HG02981 (cell line): ENCODE data around the gene FBXO24.

ENCODE experiments used
- ATAC-seq: cut with Tn5 transposase; IDR thresholded peaks from one replicate; pipeline ENCODE4 v1.9.1; 2021; ENCODE audit warnings: mild to moderate bottlenecking, moderate library complexity; ENCODE audit not compliant: unreplicated experiment

Gene FBXO24

GRCh38 chr7:100573691-100574361, 12.3 kb upstream of the FBXO24 start, which contains the start of gene SAP25:
Gene SAP25, minus strand, starts transcription at chr7:100573900. Its CDS starts 158 bp downstream, at chr7:100573742.
- no peak for ATAC-seq

DNA sequence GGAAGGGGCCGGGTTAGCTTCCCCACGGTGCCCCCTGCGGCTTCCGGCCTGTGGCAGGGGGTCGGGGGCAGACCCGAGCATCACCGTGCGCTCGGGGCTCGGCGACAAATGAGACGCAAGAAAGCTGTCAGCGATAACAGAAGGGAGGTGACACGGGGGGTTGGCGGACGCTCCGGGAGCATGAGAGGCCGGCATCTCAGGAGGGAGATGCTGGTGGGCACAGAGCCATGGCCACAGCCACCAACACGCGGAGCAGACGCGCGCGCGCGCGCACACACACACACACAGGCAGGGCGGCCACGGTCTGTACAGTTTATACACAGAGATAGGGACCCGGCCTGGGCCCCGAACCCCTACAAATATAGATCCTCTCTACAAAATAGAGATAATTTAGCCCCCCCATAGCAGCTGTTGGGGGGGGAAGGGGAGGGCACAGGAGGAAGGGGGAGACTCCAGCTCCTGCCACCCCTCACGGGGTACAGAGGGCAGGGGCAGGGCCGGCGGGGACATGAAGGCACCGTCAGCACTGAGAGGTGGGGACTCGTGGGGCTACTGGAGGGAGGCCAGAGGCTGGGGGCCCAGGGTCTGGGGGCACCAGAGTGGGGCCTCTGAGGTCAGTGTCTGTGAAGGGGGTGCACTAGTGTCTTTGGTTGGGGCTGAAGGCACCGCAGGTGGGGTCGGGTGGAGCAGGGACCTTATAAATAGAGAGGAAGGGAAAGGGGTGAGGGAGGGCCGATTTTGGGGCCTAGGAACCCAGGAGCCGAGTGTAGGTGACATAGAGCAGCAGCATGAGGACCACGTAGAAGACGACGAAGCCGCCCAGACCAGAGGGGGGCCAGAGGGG, 11.5 kb upstream of the FBXO24 start:
- ATAC-seq = no peak

DNA sequence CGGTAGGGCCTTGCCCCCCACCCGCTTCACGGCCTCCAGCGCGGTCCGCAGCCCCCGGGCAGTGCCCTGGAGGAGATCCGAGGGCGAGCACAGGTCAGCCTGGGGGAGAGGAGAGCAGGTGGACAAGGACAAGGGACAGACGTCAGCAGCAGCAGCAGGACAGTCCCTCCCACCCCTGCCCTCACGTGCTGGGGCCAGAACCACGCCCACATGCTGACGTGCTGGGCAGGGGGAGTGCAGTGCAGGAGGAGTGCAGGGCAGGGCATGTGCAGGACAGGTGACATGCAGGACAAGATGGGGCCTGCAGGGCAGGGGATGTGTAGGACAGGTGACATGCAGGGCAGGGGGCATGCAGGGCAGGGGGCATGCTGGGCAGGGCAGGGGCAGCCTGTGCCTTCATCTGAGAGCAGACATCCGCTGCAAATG, 10.9 kb upstream of the FBXO24 start:
- ATAC-seq = no peak

- ATAC-seq = no peak
Measured at GRCh38 chr7:100575746-100576383, 10.3 kb upstream of the FBXO24 start.

- ATAC-seq = no peak
Measured at GRCh38 chr7:100576384-100576993, 9.6 kb upstream of the FBXO24 start.

DNA sequence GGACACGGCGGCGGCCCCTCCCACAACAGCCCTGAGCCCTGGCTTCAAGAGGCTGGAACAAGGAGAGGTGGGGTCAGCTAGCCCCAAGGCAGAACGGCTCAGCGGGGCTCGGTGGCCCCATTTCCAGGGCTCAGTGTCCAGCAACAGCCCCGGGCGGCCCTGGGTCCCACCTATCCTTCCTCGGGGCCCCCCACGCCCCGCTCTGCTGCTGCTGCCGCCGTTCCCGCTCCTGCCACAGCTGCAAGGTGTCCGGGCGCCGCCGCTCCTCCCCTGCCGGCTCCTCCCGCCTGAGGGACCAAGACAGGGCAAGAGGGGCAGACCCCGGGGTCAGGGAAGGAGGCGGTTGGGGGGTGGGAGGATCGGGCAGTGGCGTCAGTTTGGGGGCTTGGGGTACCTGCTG, 9.0 kb upstream of the FBXO24 start:
- no peak for ATAC-seq

GRCh38 chr7:100577507-100577906, 8.6 kb upstream of the FBXO24 start:
- no peak for ATAC-seq

DNA sequence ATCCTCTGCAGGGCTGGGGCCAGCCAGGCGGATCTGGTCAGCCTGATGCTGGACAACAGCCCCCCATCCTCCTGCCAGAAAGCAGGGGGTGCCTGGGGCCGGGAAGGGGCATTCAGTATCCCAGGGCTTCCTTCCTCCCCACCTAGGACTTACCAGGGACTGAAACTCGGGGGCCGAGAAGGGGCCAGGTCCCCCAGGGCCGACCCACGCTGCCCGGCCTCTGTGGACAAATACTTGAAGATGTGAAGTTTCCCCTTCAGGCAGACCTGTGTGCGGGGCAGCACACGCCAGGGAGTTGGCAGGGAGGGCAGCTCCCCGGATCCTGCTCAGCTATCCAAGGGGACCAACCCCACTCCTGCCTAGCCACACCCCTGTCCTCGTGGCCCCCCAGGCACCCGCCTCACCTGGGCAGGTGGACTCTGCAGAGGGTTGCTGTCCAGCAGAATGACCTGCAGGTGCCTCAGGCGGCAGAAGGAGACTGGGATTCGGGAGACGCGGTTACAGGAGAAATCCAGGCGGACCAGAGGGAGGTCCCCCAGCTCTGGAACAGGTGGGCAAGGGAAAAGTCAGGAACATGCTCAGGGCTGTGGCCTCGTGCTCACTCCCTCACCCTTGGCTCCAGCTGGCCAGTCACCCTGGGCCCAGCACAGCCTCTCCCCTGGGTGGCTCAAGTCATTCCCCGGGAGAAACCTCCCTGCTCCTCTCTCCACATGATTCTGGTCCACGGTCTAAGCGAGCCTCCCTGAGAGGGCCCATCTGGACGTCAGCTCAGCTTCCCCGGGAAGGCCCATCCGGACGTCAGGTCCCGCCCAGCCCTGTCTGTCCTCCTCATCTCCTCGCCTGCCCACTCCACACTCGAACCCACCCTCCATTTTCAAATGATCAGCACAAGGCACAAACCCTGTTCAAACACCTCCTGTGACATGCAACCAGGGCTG, 7.6 kb upstream of the FBXO24 start:
- no peak for ATAC-seq

DNA sequence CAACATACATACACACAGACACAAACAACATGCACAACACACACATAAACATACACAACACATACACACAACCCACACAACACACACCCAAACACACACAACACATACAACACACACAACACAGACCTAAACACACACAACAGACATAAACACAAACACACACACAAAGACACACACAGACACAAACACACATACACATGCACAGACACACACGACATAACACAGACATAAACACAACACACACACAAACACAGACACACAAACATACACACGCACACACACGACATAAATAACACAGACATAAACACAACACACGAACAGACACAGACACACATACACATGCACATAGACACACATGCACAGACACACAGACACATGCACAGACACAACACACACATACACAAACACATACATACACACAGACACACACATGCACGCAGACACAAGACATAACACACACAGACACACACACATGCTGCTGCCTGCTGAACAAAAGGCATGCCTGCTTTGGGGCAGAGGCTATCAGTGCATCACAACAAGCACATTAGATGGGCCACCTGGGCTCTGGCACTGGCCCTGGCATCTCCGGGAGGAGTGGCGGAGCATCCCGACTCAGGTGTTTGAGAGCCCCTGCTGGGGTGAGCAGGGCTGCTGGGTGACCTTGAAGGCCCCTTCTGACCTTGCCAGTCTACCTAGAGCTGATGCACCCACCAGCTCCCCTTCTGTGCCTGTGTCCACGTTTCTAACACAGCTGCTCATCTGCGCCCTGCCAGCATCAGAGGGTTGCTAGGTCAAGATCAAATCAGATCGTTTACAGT, 5.5 kb upstream of the FBXO24 start:
- ATAC-seq = no peak

DNA sequence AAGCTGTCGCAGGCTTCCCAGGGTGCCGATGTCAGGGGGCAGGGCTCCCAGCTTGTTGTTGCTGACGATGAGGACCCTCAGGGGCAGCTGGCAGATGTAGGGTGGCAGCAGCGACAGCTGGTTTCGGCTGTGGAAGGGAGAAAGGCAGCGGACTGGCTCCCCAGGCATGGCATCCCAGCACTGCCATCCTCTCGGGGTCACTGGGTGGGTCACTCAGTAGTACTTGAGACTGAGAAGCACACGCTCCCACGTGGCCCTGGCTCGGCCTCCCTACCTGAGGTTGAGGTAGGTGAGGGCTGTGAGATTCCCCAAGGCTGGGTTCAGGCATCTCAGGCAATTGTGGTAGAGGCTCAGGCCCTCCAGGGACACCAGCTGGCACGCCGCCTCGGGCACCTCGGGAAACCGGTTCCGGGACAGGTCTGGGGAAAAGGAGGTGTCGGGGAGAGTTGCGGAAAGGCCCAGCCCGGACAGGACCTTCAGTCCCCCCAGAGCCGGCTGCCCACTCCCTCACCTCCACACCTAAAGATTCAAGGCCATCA, 4.0 kb upstream of the FBXO24 start:
- no peak for ATAC-seq

DNA sequence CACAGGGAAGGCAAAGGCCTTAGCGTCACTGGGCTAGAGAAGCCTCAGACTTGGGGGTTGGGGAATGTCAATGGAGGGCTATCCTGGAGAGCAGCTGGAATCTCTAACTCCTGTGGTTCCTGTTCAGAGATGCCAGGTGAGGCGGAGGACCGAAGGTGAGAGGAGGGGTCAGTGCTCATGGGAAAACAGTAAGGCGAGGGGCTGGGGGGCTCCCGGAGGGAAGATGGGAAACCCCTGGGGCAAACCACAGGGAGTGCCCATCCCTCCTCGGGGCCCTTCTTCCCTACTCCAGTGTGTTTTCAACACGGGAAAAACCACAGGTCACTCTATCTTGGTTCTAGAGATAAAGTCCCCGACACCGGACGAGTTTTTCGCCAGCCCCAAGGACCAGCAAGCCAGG, 3.5 kb upstream of the FBXO24 start:
- ATAC-seq = no peak

DNA sequence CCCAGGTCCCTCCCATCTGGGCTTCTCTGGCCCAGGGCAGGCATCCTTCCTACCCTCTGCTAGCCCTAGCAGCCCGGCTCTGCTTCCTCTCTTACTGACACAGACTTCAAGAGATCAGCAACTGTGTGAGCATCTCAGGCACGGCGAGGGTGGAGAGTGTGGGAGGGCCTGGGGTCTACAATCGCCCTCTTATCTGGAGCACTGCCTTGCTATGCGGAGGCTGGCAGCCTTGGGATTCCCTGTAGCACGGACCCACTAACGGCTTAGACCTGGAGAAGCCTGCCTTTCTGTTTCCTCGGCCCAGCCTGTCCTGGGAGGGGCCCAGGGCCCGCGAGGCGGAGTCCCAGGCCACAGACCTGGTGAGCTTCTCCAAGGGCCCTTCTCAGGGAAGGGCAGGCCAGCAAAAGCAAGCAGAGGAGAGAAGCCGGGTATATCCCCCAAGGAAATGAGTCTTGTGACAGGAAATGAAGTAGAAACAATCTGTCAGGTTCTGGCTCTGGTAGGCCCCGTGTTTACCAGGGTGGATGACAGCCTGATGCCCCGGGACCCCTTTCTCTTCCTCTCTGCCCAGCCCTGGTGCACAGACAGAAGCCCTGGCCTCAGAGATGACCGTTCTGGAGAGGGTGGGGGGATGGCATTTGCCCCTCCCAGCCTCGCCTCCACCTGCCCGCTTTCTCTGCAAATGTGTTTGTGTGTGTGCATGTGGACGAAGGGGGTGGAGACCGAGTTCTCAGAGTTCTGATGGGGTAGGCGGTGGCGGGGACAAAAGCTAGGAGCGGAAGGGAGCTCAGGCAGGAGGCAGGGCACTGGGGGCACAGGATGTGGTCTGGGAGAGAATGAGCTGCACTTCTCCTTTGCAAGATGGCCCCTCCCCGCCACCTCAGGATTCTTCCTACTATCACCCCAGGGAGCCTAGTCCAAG, 2.7 kb upstream of the FBXO24 start:
- ATAC-seq = no peak

DNA sequence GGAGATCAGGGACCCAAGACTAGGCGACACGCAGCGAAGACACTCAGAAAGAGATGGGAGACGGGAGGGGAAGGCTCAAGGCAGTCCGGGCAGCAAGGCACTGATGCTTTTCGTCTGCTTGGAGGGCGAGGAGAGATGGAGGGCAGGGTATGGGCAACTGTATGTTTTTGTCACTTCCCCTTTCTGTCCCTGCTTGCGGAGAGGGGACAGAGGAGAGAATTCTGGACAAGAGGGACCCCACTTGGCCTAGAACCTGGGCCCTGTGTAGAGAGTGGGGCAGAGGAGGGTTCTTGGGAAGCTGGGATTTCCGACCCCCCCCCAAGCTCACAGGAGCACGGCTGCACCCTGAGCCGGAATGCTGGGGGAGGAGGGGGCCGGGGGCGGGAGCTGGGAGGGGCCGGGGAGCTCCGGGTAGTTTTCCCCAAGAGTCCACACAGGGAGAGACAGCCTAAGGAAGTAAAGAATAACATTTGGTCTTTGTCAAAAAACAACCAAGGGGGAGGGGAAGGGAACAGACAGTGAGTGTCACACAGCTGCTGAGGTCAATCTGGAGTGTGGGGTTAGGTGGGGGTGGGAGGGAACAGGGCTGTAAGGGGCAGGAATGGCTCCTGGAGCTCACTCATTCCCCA, 2.0 kb upstream of the FBXO24 start:
- ATAC-seq = no peak

DNA sequence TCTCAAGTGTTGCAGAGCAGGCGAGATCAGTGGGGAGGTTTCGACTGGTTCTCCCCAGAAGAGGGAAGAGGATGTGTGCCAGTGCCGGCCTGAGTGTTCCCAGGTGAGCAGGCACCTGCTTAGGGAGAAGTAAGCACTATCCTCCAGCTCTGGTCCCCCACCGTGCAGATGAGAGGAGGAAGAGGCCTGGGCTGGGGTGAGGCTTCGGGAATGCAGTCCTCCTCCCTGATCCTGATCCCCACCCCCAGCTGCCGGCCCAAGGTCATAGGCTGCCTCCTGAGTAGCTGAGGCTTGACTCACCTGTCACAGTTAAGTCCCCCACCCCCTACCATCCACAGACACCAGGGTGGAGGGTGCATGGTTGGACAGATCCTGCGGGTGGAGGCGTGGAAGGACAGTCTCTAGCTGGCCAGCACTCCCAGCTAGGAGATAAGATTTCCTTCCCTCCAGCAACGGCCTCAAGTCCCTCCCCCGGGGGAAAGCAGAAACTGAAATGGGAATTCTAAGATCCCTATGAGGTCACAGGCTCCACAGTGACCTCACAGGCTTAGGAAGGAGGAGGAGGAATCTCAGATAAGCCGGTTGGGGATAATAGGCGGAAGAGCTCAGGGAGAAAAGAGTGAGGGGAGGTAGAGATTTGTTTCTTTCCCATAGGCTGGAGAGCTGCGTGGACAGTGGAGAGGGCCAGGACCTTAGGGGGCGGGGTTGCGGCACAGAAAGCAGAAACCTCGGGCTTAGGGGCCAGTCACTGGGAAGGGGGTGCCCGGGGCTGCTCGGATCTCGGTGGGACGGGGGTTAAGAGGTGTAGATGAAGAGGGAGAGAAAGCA, 1.2 kb upstream of the FBXO24 start:
- no peak for ATAC-seq

DNA sequence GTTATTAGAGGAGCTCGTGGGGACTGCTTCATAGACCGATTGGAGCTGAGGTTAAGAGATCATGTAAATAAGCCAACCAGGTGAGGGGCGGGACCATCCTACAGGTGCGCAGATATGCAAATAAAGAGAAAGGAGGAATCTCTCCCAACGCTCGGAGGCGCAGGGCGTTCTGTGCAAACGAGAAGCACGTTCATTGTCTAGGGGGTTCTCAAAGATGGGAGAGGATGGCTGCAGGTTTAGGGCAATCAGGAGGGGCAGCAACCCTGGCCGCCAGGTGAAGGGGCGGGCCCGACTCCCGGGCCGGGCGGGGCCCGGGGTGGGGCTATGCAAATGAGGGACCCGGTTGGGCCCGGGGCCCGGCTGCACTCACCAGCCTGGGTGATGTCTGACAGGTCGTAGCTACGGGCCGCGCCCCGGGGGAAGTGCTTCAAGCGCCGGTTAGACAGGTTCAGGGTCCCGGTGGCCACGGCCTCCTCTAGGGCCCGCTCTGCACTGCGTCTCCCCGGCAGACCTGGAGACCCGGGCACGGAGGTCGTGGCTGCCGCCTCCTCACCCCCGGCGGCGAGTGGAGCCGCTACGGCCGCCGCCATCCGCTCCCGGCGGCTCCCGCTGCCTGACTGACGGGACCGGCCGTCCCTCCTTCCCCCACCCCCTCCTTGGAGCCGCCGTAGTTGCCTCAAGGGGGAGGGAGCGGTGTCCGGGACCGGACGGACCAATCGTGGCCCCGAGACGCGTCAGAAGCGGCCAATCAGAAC, 440 bp upstream of the FBXO24 start, which contains the start of gene LRCH4:
Gene LRCH4 (minus strand): TSS at position 619 of the 755 bp plus-strand sequence. CDS start 29 bp downstream, at position 590.
- no peak for ATAC-seq

DNA sequence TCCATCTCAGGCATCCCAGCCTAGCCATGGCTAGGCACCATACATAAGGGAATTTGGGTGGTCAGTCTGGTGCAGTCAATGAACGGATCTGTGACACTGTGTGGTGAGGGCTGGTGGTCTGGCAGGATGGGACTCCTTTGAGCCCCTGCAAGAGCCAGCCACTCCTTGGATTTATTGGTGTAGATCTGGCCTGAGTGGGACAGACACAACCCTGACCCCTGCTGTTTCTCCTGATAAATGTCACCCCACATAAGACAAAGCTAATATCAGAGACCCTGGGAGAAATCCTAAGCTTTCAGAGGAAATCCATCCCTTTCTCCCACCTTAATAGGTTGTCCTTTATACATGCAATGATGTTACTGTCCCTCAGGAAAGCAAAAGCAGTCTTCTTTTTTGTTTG, 2.3 kb downstream of the FBXO24 start:
- no peak for ATAC-seq
